HepG2 (cell line): Measurements from ENCODE around the gene TPSAB1. TPM values are rescaled to one million over a fixed set of nuclear protein-coding genes. Genes with fewer than 3 reads are reported as not detected.

Experiments used
- ATAC-seq: fragments of 200-7000 bp; cut with Tn5 transposase; 3 replicates; pipeline ENCODE4 v1.9.1; 2020; ENCODE audit warnings: mild to moderate bottlenecking, moderate library complexity
- BruUV-seq: library from RNA; stranded (reverse); fragments of 400-500 nt; replicated peaks from 2 replicates; lab custom pipeline; 2021; lab: Mats Ljungman, UMichigan
- CTCF ChIA-PET: fragments of 300-600 bp; formaldehyde crosslinking; extraction: SDS; loops from one replicate; lab custom pipeline; 2021; ENCODE audit warnings: low total read pairs, inconsistent platforms, low intra/inter-chr PET ratio; lab: Yijun Ruan, JAX
- POLR2A ChIA-PET: fragments of 350-600 bp; sonication (Branson Sonifier 250); formaldehyde crosslinking; loops from one replicate; lab custom pipeline; 2020; ENCODE audit warnings: antibody characterized with exemption, inconsistent platforms; lab: Yijun Ruan, JAX
- DNase-seq: peaks from one replicate; pipeline ENCODE4 v3.0.0-alpha.2; 2015; ENCODE audit warnings: low spot score
- FAIRE-seq: peaks from 3 replicates; lab custom pipeline; 2011; peaks lifted over from hg19 to GRCh38; lab: Jason Lieb, UNC
- H2AFZ ChIP-seq: one replicate; pipeline ENCODE4 v1.6.1; 2011; ENCODE audit warnings: low read length, inconsistent platforms
- H3K27ac ChIP-seq: fragments of 300-600 bp; 3 replicates; pipeline ENCODE4 v1.8.0; 2011; ENCODE audit warnings: mixed run types, mild to moderate bottlenecking, mixed read lengths, low read length, inconsistent platforms; ENCODE audit not compliant: insufficient read depth; ENCODE audit errors: extremely low read length
- H3K27me3 ChIP-seq, 2 experiments: fragments of 200-600 bp in 1 of 2; 2 replicates in 1 of 2; 3 replicates in 1 of 2; pipeline versions ENCODE4 v1.6.0 to v1.8.0; 2011; ENCODE audit warnings: low read length in 2 of 2, mild to moderate bottlenecking in 2 of 2, moderate library complexity in 2 of 2, inconsistent platforms in 1 of 2; ENCODE audit not compliant: insufficient read depth in 2 of 2, control insufficient read depth in 1 of 2
- H3K36me3 ChIP-seq, 2 experiments: fragments of 200-600 bp in 1 of 2; replicated peaks in 1 of 2; 2 replicates in 1 of 2; 3 replicates in 1 of 2; pipeline versions ENCODE4 v1.5.1 to v1.8.0; 2011; ENCODE audit warnings: low read length in 2 of 2, inconsistent platforms in 1 of 2; ENCODE audit not compliant: insufficient read depth in 2 of 2, control insufficient read depth in 1 of 2
- H3K4me1 ChIP-seq: 2 replicates; pipeline ENCODE4 v1.5.1; 2012; ENCODE audit warnings: low read length, inconsistent platforms; ENCODE audit not compliant: insufficient read depth
- H3K4me2 ChIP-seq: 2 replicates; pipeline ENCODE4 v1.6.0; 2011; ENCODE audit warnings: low read depth, low read length, inconsistent platforms
- H3K4me3 ChIP-seq, 3 experiments: fragments of 200-600 bp in 1 of 3; sonication (generic), shearing (Covaris generic) in 1 of 3; replicated peaks in 1 of 3; 2 replicates each; pipeline ENCODE4 v1.5.1; 2011 to 2016; ENCODE audit warnings: low read length in 3 of 3, inconsistent platforms in 2 of 3, low read depth in 2 of 3, mild to moderate bottlenecking in 2 of 3, control low read depth in 1 of 3, mixed read lengths in 1 of 3; ENCODE audit not compliant: insufficient read depth in 1 of 3
- H3K79me2 ChIP-seq: one replicate; pipeline ENCODE4 v1.6.1; 2011; ENCODE audit warnings: low read length, inconsistent platforms; ENCODE audit not compliant: insufficient read depth
- H3K9ac ChIP-seq: 2 replicates; pipeline ENCODE4 v1.6.0; 2011; ENCODE audit warnings: mild to moderate bottlenecking, low read depth, low read length, inconsistent platforms; ENCODE audit not compliant: insufficient read depth
- H3K9me3 ChIP-seq: 2 replicates; pipeline ENCODE4 v1.5.1; 2012; ENCODE audit warnings: mild to moderate bottlenecking, low read length
- H4K20me1 ChIP-seq: 2 replicates; pipeline ENCODE4 v1.6.0; 2011; ENCODE audit warnings: inconsistent platforms, mild to moderate bottlenecking, low read length, moderate library complexity; ENCODE audit not compliant: insufficient read depth
- ATF4 ChIP-seq, 2 experiments: fragments of 450-650 bp in 1 of 2; sonication (generic) in 1 of 2; formaldehyde crosslinking; IDR thresholded peaks; 2 replicates each; pipeline versions ENCODE4 v1.5.0 to v1.8.0; 2020 to 2022; ENCODE audit warnings: mild to moderate bottlenecking in 1 of 2, missing genetic modification reagents in 1 of 2
- BATF2 ChIP-seq: sonication (generic); formaldehyde crosslinking; IDR thresholded peaks from 2 replicates; pipeline ENCODE4 v1.8.0; 2022; ENCODE audit warnings: mild to moderate bottlenecking, missing genetic modification reagents, moderate library complexity
- CEBPB ChIP-seq: IDR thresholded peaks from 2 replicates; pipeline ENCODE4 v1.6.1; 2011; ENCODE audit warnings: low read depth, low read length, improper control_type of control experiment, borderline replicate concordance
- CEBPG ChIP-seq: IDR thresholded peaks from 2 replicates; pipeline ENCODE4 v1.6.1; 2016
- PATZ1 ChIP-seq: sonication (generic); formaldehyde crosslinking; IDR thresholded peaks from 2 replicates; pipeline ENCODE4 v1.4.0; 2020; ENCODE audit warnings: missing genetic modification reagents
- RBM39 ChIP-seq: fragments of 200-400 bp; formaldehyde crosslinking; IDR thresholded peaks from one replicate; pipeline ENCODE4 v1.6.1; 2018; ENCODE audit warnings: antibody characterized with exemption, mild to moderate bottlenecking, low read depth, low read length; ENCODE audit not compliant: poor library complexity, severe bottlenecking
- TSC22D2 ChIP-seq: sonication (generic); formaldehyde crosslinking; IDR thresholded peaks from 2 replicates; pipeline ENCODE4 v1.5.1; 2020; ENCODE audit warnings: missing genetic modification reagents, mild to moderate bottlenecking, borderline replicate concordance
- ZFP91 ChIP-seq: sonication (generic); formaldehyde crosslinking; IDR thresholded peaks from 2 replicates; pipeline ENCODE4 v1.9.0; 2022; ENCODE audit warnings: missing genetic modification reagents, mild to moderate bottlenecking, borderline replicate concordance
- ZNF232 ChIP-seq: sonication (generic); formaldehyde crosslinking; IDR thresholded peaks from 2 replicates; pipeline ENCODE4 v1.4.0; 2020; ENCODE audit warnings: missing genetic modification reagents, borderline replicate concordance
- ZNF572 ChIP-seq: sonication (generic); formaldehyde crosslinking; IDR thresholded peaks from 2 replicates; pipeline ENCODE4 v1.5.1; 2020; ENCODE audit warnings: mild to moderate bottlenecking, missing genetic modification reagents
- WGBS: methylation state at CpG from one replicate; pipeline ENCODE4 v1.1.6; 2017; ENCODE audit warnings: low lambda C conversion rate; 5-methylcytosine and 5-hydroxymethylcytosine counted together
- in situ Hi-C: cut with HindIII; loops from 2 replicates; pipeline ENCODE4 v1.10.0; 2017; ENCODE audit warnings: low pct_unique_long_range_greater_than_20kb; ENCODE audit not compliant: extremely low pct_ligation_motif_present
- intact Hi-C: fragments of 100-400 bp; cut with micrococcal nuclease; formaldehyde crosslinking; loops from one replicate; pipeline ENCODE4 v1.10.0; 2022; ENCODE audit not compliant: unreplicated experiment
- polyA plus RNA-seq, 8 experiments: library from polyadenylated mRNA; depleted of rRNA in 3 of 8; stranded (reverse) in 7 of 8; unstranded in 1 of 8; fragments of >200 nt; fragmentation: Illumina TruSeq in 4 of 8; extraction: Trizol in 4 of 8; gene quantifications; 2 replicates each; pipeline versions ENCODE4 v1.2.1 to v1.2.3, GENCODE V29; 2011 to 2016; ENCODE audit warnings: low read depth in 4 of 8, missing spikeins in 1 of 8, mixed read lengths in 1 of 8; ENCODE audit not compliant: insufficient read depth in 1 of 8
- total RNA-seq, 5 experiments: library from RNA; depleted of rRNA; stranded (reverse); fragments of >200 nt; fragmentation: Illumina TruSeq; extraction: Trizol; gene quantifications; 2 replicates each; pipeline ENCODE4 v1.2.3, GENCODE V29; 2016; ENCODE audit warnings: low read depth in 1 of 5

Gene TPSAB1
- total and polyA plus RNA-seq, 2 of the 13 experiments (the other 11 are each of a cell fraction or from before 2014, with no cell fraction given) = 0.12 TPM; not detected in 1

GRCh38 chr16:1289477-1289866, 49.0 kb downstream of the TPSAB1 start:
- H2AFZ ChIP-seq = no peak overlapping the region
- H3K9ac ChIP-seq = no peak overlapping the region
- DNase-seq (no peak), ATAC-seq (peak; percentile 24)
- peak overlapping the region; percentile 57 for H3K4me2 ChIP-seq
- in situ Hi-C loops = no loop called here
- ChIA-PET POLR2A (interaction anchor here (0.7 kb wide), 1 partner anchor 131 kb away, joined by 3 read pairs; no protein-coding TSS in a partner anchor), CTCF (no interaction called here)
- no peaks in the 10 kb centered on the region for H3K79me2 ChIP-seq
- no peaks in the 10 kb centered on the region for H3K9me3 ChIP-seq
- H3K4me3 ChIP-seq = peak overlapping the region in 1 of 3 experiments; percentile 52; a peak in 2 of 6 replicates
- BruUV-seq = no TSS peak
- H3K27me3 ChIP-seq = peaks cover 19 to 48% of the 10 kb centered on the region in 2 experiments; a peak in 4 of 5 replicates
- no peaks in the 10 kb centered on the region for H3K36me3 ChIP-seq
- H3K27ac ChIP-seq = no peak overlapping the region
- whole genome bisulfite sequencing = 4% methylated on average over 11 of the region's 17 CpGs
- H4K20me1 ChIP-seq = no peaks in the 10 kb centered on the region
- TF ChIP-seq BATF2 = no peak
- 0 out of 2 replicates have a peak, but pooled peaks have one; percentile 11 for TF ChIP-seq ZFP91 (CRISPR knock-in tag)
- 0 out of 2 replicates have a peak, but pooled peaks have one; percentile 23 for TF ChIP-seq ZNF572 (CRISPR knock-in tag)
- TF ChIP-seq, all 625 proteins: peak for 2
- H3K4me1 ChIP-seq = peaks cover 42% of the 10 kb centered on the region
- no peak for FAIRE-seq
- intact Hi-C loops = no loop called here

- WGBS = 29% methylated on average over 11 of the region's 22 CpGs
- H4K20me1 ChIP-seq = no peaks in the 10 kb centered on the region
- DNase-seq (no peak), FAIRE-seq (no peak), ATAC-seq (peak; percentile 36)
- H3K27me3 ChIP-seq = peaks cover 18 to 47% of the 10 kb centered on the region in 2 experiments; a peak in 4 of 5 replicates
- TF ChIP-seq TSC22D2 = no peak
- TF ChIP-seq CEBPG = peak; percentile 49
- no peak for TF ChIP-seq ZNF232 (CRISPR knock-in tag)
- TF ChIP-seq CEBPB = peak; percentile 69
- TF ChIP-seq ATF4 (CRISPR knock-in tag; IDR thresholded peaks at IDR 0.05) = 0 out of 4 replicates have a peak, but pooled peaks of 1 of the 2 experiments have one; percentile 19
- TF ChIP-seq PATZ1 = peak; percentile 56; the same call in 1 of the 2 replicates
- TF ChIP-seq RBM39 = peak; percentile 42
- peaks cover 42% of the 10 kb centered on the region for H3K4me1 ChIP-seq
- ChIA-PET POLR2A (interaction anchor here (0.7 kb wide), 1 partner anchor 131 kb away, joined by 3 read pairs; no protein-coding TSS in a partner anchor), CTCF (no interaction called here)
- no peaks in the 10 kb centered on the region for H3K79me2 ChIP-seq
- H3K36me3 ChIP-seq = no peaks in the 10 kb centered on the region
- H3K4me3 ChIP-seq = peak overlapping the region in 1 of 3 experiments; percentile 52; a peak in 1 of 6 replicates
- H3K4me2 ChIP-seq = peak overlapping the region; percentile 57
- intact Hi-C loops (no loop called here), in situ Hi-C loops (no loop called here)
- no peak overlapping the region for H3K9ac ChIP-seq
- no peaks in the 10 kb centered on the region for H3K9me3 ChIP-seq
- no peak overlapping the region for H3K27ac ChIP-seq
- BruUV-seq = no TSS peak
- no peak overlapping the region for H2AFZ ChIP-seq
Observed at GRCh38 chr16:1290063-1290501, 49.6 kb downstream of the TPSAB1 start.
